ENCODE measurements around the gene UGT3A2.

- TF ChIP-seq CTCF (IDR thresholded peaks at IDR 0.05) (no peak), REST (IDR thresholded peaks at IDR 0.05; ENCODE audit: low read depth, low read length) (no peak), TEAD4 (IDR thresholded peaks at IDR 0.05; ENCODE audit: borderline replicate concordance, insufficient read depth) (no peak), MAX (IDR thresholded peaks at IDR 0.05; ENCODE audit: low read depth) (no peak), EZH2phosphoT487 (IDR thresholded peaks at IDR 0.05; ENCODE audit: borderline replicate concordance, low read depth) (no peak), RCOR1 (IDR thresholded peaks at IDR 0.05; ENCODE audit: low read length) (no peak), NRF1 (IDR thresholded peaks at IDR 0.05; ENCODE audit: low read depth, low read length) (no peak), EP300 (IDR thresholded peaks at IDR 0.05; ENCODE audit: borderline replicate concordance in 1 of 2, low read depth in 1 of 2, low read length in 1 of 2) (no peak), RXRA (IDR thresholded peaks at IDR 0.05; ENCODE audit: borderline replicate concordance, low read depth) (no peak), POLR2AphosphoS5 (IDR thresholded peaks at IDR 0.05; ENCODE audit: low read depth, low read length) (no peak)
Measured at GRCh38 chr5:35990520-35990919, 76.2 kb downstream of the UGT3A2 start.
